NCI-H226 (cell line): ENCODE results near the gene AK5.

ENCODE experiments used
- DNase-seq: peaks from one replicate; pipeline ENCODE4 v3.0.0-alpha.2; 2015

The AK5 gene

GRCh38 chr1:77281491-77282186 is at the start of gene AK5:
AK5 (plus strand) TSS chr1:77282019; CDS start chr1:77282314, 295 bp downstream.
- no peak for DNase-seq

- DNase-seq: no peak
These were observed 49.0 kb upstream of the AK5 start for GRCh38 chr1:77232829-77233228.

GRCh38 chr1:77234096-77234495 is 47.7 kb upstream of the AK5 start:
- no peak for DNase-seq

- DNase-seq: no peak
These were observed 46.9 kb upstream of the AK5 start for GRCh38 chr1:77234943-77235342.

GRCh38 chr1:77238462-77238861 is 43.4 kb upstream of the AK5 start:
- DNase-seq: no peak

GRCh38 chr1:77239311-77239710 is 42.5 kb upstream of the AK5 start:
- no peak for DNase-seq

GRCh38 chr1:77245830-77246229 is 36.0 kb upstream of the AK5 start:
- DNase-seq: no peak

- DNase-seq: no peak
These were observed 31.7 kb upstream of the AK5 start for GRCh38 chr1:77250126-77250525.

GRCh38 chr1:77253211-77253610 is 28.6 kb upstream of the AK5 start:
- no peak for DNase-seq

- no peak for DNase-seq
These were observed 18.1 kb upstream of the AK5 start for GRCh38 chr1:77263708-77264107.

- no peak for DNase-seq
These were observed 16.6 kb upstream of the AK5 start for GRCh38 chr1:77265180-77265579.

GRCh38 chr1:77267035-77267434 is 14.8 kb upstream of the AK5 start:
- DNase-seq: no peak

GRCh38 chr1:77271852-77272580 is 9.8 kb upstream of the AK5 start:
- DNase-seq: no peak

- DNase-seq: no peak
These were observed 7.9 kb upstream of the AK5 start for GRCh38 chr1:77273891-77274290.

- DNase-seq: no peak
These were observed 6.6 kb upstream of the AK5 start for GRCh38 chr1:77275194-77275593.

- no peak for DNase-seq
These were observed 4.9 kb upstream of the AK5 start for GRCh38 chr1:77276941-77277340.

- DNase-seq: no peak
These were observed 1.9 kb upstream of the AK5 start for GRCh38 chr1:77279929-77280328.

GRCh38 chr1:77280962-77281361 is 857 bp upstream of the AK5 start:
- no peak for DNase-seq

GRCh38 chr1:77282187-77282865 is 507 bp downstream of the AK5 start:
- no peak for DNase-seq

GRCh38 chr1:77282866-77283539 is 1.2 kb downstream of the AK5 start:
- no peak for DNase-seq

- no peak for DNase-seq
These were observed 2.0 kb downstream of the AK5 start for GRCh38 chr1:77283701-77284425.

GRCh38 chr1:77287535-77287934 is 5.7 kb downstream of the AK5 start:
- DNase-seq: no peak

GRCh38 chr1:77288275-77288674 is 6.5 kb downstream of the AK5 start:
- DNase-seq: no peak
